NCI-H2227 (cell line): ENCODE results near the gene AMOTL1.
A peak's percentile ranks its signal among the peaks of the same experiment; 100 is the strongest.
"Not testable (repeated sequence)": the region's sequence is repeated elsewhere in the genome, so short reads cannot be mapped to it uniquely, and the experiment has no call there.

Experiments used
- DNase-seq: peaks from one replicate; lab custom pipeline; 2025; ENCODE audit not compliant: unreplicated experiment; lab: John Stamatoyannopoulos, UW

AMOTL1 gene

GRCh38 chr11:94769880-94770279, 1.7 kb downstream of the AMOTL1 start:
- no peak for DNase-seq

- DNase-seq: no peak
Observed at GRCh38 chr11:94770563-94771120, 2.5 kb downstream of the AMOTL1 start.

- no peak for DNase-seq
Observed at GRCh38 chr11:94771390-94771789, 3.2 kb downstream of the AMOTL1 start.

- DNase-seq: no peak
Observed at GRCh38 chr11:94771951-94772350, 3.8 kb downstream of the AMOTL1 start.

- no peak for DNase-seq
Observed at GRCh38 chr11:94773842-94774241, 5.7 kb downstream of the AMOTL1 start.

GRCh38 chr11:94774345-94774744, 6.2 kb downstream of the AMOTL1 start:
- no peak for DNase-seq

- DNase-seq: no peak
Observed at GRCh38 chr11:94775567-94776327, 7.6 kb downstream of the AMOTL1 start.

- no peak for DNase-seq
Observed at GRCh38 chr11:94776351-94777321, 8.5 kb downstream of the AMOTL1 start.

GRCh38 chr11:94780432-94780831, 12.3 kb downstream of the AMOTL1 start:
- no peak for DNase-seq

GRCh38 chr11:94781837-94782236, 13.7 kb downstream of the AMOTL1 start:
- DNase-seq: no peak

- no peak for DNase-seq
Observed at GRCh38 chr11:94782446-94782845, 14.3 kb downstream of the AMOTL1 start.

GRCh38 chr11:94784884-94785283, 16.7 kb downstream of the AMOTL1 start:
- no peak for DNase-seq

- peak; percentile 29 for DNase-seq
Observed at GRCh38 chr11:94785509-94785908, 17.4 kb downstream of the AMOTL1 start.

- peak; percentile 8 for DNase-seq
Observed at GRCh38 chr11:94786264-94787126, 18.3 kb downstream of the AMOTL1 start.

- DNase-seq: no peak
Observed at GRCh38 chr11:94787801-94788200, 19.6 kb downstream of the AMOTL1 start.

- DNase-seq: no peak
Observed at GRCh38 chr11:94788396-94788795, 20.2 kb downstream of the AMOTL1 start.

- no peak for DNase-seq
Observed at GRCh38 chr11:94790197-94790596, 22.0 kb downstream of the AMOTL1 start.

GRCh38 chr11:94790661-94791180, 22.6 kb downstream of the AMOTL1 start:
- DNase-seq: no peak

- no peak for DNase-seq
Observed at GRCh38 chr11:94791216-94791889, 23.2 kb downstream of the AMOTL1 start.

- not testable (repeated sequence) for DNase-seq
Observed at GRCh38 chr11:94791942-94792341, 23.8 kb downstream of the AMOTL1 start.
